Keratinocyte (primary cell): ENCODE data around the gene ZNF804B.

Source experiments
- EZH2 ChIP-seq: IDR thresholded peaks from one replicate; pipeline ENCODE4 v1.6.1; 2012; ENCODE audit warnings: inconsistent platforms, mild to moderate bottlenecking, low read length, moderate library complexity
- TF ChIP-seq, protein P1 (sequence below), 3 experiments: IDR thresholded peaks in 1 of 3; conservative IDR thresholded peaks in 1 of 3; optimal IDR thresholded peaks in 1 of 3; 2 replicates in 2 of 3; 3 replicates in 1 of 3; pipeline versions ENCODE3 to v1.5.1; 2011; ENCODE audit warnings: low read length in 3 of 3, mild to moderate bottlenecking in 3 of 3, moderate library complexity in 2 of 3, control low read depth in 1 of 3, inconsistent platforms in 1 of 3; ENCODE audit not compliant: insufficient read depth in 2 of 3; ENCODE audit errors: extremely low read depth in 1 of 3

DNA sequence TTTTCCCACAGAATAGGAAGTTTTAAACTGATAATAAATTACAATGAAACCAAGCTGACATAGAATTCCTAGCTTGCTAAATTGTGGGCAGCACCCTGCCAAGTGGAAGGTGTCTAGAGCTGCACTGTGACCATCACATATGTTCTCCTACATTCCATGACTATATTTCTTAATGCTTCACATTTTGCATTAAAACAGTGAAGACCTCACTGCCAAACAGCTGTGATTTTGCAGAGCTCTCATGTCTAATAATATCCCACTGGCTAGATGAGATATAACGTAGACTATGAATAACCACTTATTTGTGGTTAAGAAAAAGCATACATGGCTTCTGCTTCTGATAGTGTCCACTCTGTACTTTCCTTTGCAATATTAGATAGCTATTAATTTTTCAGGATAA is 264.4 kb downstream of the ZNF804B start:
- TF ChIP-seq, protein P1, sequence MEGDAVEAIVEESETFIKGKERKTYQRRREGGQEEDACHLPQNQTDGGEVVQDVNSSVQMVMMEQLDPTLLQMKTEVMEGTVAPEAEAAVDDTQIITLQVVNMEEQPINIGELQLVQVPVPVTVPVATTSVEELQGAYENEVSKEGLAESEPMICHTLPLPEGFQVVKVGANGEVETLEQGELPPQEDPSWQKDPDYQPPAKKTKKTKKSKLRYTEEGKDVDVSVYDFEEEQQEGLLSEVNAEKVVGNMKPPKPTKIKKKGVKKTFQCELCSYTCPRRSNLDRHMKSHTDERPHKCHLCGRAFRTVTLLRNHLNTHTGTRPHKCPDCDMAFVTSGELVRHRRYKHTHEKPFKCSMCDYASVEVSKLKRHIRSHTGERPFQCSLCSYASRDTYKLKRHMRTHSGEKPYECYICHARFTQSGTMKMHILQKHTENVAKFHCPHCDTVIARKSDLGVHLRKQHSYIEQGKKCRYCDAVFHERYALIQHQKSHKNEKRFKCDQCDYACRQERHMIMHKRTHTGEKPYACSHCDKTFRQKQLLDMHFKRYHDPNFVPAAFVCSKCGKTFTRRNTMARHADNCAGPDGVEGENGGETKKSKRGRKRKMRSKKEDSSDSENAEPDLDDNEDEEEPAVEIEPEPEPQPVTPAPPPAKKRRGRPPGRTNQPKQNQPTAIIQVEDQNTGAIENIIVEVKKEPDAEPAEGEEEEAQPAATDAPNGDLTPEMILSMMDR (optimal IDR thresholded peaks at IDR 0.05 in 1 of 3, IDR thresholded peaks at IDR 0.05 in 1 of 3, conservative IDR thresholded peaks at IDR 0.05 in 1 of 3; ENCODE audit: extremely low read depth in 1 of 3, insufficient read depth in 2 of 3, low read length in 3 of 3): no peak
- TF ChIP-seq EZH2: no peak
